Dermis microvascular lymphatic vessel endothelial cell (primary cell): Measurements from ENCODE around the gene ABCA4. TPM values are rescaled to one million over a fixed set of nuclear protein-coding genes. Genes with fewer than 3 reads are reported as not detected.

Source experiments
- DNase-seq, 2 donors: peaks; one replicate each; pipeline versions ENCODE4 v3.0.0 to v3.0.0-alpha.2; 2010; ENCODE audit warnings: low read depth in 2 of 2
- total RNA-seq: library from RNA; depleted of rRNA; stranded (reverse); fragments of >200 nt; gene quantifications from 2 replicates; pipeline ENCODE4 v1.2.1, GENCODE V29; 2014

The ABCA4 gene
- total RNA-seq, 1 donor from 2014 or later, result 27.9 TPM

DNA sequence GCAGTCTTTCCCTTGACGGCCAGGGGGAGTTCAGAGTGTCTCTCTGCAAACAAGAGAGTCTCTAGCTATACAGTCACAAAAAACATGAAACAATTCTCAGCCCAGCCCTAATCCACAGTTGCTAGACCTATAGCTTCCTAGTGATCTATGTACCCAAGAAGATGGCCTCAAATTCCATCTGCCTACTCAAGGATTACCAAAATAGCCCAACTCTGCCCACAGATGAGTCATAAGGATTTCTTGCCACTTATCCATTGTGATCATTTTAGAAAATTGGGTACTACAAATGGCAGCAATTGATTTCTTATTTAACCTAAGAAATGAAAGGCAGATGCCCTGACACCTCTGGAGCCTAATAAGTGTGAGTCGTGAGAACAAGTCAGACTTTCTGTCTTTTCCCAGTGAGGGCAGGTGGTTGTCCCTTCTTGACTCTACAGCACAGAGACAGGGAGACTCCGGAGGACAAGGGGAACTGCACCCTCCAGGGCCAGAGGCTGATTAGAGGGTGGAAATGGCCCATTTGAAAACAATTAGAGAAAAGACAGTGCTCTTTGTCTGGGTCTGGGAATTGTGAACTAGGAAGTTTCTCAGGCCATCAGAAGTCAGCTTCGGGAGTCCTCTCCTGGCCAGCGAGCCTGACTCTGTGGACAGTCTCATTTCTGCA lies 65.4 kb downstream of the ABCA4 start:
- DNase-seq, result no peak

DNA sequence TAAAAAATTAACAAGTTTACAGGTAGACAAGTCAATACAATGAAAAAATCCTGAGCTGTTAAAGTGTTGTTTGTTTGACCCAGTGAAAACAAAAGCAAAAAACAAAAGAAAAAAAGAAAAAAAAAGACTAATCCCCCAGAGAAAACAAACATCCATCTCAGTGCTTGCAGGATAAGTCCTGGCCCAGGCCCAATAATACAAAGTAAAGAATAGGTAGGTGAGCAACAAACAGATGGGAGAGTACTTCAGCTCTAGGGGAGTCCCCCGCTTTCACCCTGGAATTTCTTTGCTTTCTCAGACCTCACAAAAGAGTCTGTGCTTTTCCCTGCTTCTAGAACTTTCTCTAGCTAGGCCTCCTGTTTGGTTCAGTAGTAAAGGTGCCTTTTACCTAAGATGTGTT lies 70.3 kb downstream of the ABCA4 start:
- no peak for DNase-seq

DNA sequence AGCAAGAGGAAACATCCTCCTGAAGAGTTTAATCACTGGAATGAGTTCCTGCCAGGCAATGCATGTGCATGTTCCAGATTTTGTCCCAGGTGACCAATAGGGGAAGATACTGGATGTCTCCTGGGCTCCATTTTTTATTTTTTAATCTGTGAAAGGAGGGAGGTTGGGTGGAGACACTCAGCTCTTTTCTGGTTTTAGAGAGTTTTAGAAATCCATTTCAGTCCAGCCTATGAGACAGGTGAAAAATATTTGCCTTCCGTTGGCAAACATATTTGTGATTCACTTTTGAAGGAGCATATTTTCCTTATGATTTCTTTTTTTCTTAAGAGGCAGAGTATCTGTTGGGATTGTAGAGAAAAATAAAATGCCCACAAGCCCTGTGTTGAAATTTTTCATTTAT lies 70.7 kb downstream of the ABCA4 start:
- no peak for DNase-seq

DNA sequence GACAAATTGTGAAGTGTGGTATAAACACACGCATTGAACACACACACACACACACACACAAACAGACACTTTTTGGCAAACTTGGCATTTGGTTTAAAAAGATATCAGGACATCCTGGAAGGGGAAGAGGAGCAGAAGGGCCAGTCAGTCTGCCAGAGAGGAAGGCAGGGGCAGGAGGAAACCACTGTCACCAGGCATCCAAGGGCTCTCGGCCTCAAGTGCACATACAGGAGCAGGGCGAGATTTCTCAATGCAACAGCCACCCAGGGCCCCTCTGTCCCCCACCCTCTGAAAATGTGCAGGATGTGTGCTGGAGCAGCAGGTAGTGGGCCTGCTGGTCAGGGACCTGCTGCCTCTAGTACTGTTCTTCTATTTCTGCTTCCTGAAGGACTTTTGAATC lies 71.2 kb downstream of the ABCA4 start:
- DNase-seq, result no peak

DNA sequence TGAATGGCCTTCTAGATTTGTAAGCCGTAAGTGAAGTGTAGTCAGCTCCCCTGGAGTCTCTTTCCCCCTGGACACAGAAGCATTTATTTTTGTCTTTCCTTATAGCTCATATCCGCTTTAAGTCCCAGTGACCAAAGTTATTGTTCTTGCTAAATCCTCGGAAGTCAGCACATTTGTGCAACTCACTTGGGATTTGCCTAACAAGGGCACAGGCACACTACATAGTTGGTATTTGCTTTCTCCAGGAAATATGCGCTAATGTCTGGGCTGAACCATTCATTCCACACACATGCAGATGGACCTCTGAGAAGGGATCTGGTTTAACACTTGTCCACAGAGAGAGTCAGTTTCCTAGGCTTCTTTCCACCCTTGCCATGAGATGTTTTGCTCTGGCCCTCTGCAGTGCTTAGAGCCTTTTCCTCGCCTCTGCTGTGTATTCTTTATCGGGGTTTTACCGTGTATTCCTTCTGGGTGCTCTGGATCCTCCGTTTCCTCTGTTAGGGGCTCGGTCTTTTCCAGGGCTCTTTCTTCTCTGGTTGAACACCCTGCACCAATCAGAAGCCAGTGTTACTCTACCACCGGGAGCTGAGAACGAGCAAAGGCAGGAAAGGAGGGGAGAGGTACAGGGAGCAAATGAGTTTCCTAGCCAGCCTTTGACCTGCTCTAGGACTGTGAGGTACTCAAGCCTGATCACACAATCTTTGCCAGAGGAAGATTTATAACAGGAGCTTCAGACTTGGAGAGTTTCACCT lies 72.4 kb downstream of the ABCA4 start:
- DNase-seq, result peak; percentile 48 to 94

DNA sequence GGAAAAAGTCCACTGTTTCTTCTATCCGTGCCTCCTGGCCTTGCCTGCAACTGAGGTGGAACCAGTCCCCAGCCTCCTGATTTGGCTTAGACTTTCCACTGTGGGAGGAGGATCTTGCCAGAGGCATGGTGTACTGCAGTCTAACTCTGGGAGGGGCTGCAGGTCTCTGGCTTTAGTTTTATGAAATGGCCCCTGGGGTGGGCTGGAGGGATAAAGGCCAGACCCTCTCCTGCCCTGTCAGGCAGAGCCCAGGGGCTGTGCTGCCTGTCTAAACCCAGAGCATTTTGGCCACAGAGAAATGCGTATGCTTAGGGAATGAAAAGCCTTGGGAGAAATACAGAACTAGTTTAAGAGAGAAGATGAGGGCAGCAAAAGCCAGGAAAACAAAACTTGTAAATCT lies 73.0 kb downstream of the ABCA4 start:
- no peak for DNase-seq

DNA sequence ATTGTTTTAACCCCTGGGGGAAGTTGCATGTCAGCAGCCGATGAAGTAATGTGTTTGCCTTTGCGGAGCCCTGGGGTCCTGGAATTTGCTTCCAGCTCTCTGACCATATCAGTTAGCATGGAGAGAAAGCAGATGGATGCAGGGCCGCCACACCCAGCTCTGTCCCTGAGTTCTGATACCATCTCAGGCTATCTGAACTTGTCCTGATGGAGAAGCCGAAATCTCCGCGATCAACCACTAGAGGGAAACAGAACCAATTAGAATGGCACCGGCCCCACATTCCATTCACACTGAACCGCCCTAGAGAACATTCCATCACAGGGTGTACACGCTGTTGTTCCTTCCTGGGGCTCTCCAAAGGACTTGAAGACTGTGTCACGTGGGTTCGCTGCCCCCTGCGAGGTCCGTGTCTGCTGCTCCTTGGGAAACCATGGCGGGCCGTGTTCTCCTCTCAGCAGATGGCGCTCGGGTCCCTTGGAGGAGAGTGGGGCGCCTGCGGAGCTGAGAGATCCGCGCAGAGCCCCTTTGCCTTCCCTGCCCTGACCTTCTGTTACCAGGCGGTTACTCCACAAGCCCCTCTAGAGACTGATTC lies 75.4 kb downstream of the ABCA4 start:
- peak; percentile 86 to 97 for DNase-seq

DNA sequence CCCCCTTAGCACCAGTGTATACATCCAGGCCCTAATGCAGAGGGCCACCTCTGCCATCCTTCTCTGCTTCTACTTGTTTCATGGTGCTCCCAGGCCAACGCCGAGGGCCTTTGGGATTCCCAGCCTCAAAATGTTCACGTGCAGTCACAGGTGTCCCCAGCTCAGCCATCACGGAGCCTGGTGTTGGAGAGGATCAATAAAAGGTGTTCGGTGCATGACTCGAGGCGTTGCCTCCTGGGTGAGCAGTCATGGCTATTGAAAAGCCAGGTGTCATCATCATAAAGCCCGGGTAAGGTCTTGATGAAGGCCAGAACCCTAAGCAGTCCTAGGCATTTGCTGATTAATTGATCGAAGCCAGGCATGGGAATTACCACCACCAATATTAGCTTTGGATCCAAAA lies 76.1 kb downstream of the ABCA4 start:
- no peak for DNase-seq

DNA sequence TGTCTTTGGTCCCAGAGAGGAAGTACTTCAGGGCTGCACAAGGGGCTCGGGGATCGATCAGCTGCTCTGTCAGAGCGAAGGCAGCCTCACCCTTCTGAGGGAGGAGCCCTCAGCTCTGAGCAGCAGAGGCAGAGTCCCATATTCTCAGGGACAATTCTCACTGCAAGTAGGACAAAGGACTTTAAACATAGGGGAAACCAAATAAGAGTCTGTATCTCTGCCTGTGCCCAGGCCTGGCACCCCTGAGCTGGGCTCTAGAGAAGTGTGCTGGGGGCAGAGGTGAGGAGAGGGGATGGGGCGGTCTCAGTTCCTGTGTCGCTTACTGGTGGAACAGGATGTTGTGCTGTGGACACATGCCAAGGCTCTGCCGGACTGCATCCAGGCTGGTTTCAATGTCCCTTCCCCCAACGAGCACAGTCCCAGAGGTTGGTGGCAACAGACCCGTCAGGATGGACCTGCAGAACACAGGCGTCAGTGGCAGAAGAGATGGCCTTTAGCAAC lies 76.6 kb downstream of the ABCA4 start:
- peak; percentile 77 to 90 for DNase-seq

DNA sequence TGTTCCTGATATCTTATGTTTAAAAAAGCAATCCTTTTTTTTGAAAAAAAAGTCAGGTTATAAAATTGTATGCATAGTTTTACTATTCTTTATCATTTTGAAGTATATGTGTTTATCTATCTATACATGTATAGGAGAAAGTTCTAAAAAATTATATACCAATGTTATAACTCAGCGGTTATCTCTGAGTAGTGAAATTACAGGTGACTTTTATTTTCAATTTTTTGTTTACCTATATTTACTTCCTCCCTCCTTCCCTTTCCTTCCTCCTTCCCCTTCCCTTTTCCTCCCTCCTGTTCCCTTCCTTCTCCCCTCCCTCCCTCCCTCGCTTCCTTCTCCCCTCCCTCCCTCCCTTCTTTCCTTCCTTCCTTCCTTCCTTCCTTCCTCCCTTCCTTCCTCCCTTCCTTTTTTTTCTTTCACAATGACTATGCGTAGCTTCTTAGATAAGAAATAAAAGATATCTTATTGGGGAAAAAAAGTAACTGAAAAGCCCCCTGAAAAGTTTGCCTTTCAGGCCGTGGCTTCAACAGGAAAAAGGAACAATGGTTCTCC lies 77.1 kb downstream of the ABCA4 start:
- no peak for DNase-seq

DNA sequence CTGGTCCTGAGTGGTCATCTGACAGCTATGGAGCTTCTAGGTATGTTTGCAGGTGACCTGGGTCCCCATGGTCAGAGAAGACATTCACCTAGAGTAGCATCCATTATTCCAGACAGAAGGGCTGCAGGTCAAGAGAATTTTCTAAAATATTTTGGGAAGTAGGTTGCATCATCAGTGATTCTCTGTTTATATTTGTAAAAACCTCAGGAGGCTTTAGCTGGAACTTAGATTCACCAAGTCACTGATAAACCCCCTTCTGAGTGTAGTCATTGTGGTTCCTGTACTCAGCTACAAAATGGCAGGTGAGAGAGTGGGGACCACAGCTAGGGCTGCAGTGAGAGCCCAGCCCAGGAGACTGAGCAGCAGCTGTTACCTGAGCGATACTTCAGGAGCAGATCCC lies 78.6 kb downstream of the ABCA4 start:
- DNase-seq, result no peak

DNA sequence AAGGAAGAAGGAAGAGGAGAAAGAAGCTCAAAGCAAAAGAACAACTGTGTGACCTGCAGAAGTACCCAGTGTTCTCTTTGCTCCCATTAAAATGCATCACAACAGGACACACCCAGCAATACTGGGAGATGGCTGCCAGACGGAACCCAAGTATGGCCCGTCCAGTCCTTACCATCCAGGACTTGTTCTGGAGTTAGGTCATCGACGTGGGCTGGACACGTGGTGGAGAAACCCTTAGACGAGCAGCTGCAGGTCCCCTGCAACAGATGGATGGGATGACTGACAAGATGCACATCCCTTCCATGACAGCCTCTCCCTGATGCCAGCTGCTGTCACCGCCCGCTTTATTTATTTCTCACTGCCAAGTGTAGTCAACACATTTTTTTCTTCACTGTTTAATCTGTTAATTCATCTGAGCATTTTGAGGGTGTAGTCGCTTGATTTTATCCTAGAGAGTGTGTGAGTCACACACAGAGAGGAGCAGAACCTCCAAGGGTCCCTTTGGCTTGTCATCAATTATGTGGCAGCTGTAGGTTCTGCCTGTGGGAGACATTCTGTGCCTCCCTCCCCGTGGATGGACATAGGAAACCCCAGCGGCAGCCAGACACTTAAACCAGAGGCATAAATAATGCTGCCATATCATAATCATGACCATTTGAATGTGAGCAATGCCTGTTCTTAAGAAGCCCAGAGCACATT lies 80.9 kb downstream of the ABCA4 start:
- DNase-seq, result no peak

DNA sequence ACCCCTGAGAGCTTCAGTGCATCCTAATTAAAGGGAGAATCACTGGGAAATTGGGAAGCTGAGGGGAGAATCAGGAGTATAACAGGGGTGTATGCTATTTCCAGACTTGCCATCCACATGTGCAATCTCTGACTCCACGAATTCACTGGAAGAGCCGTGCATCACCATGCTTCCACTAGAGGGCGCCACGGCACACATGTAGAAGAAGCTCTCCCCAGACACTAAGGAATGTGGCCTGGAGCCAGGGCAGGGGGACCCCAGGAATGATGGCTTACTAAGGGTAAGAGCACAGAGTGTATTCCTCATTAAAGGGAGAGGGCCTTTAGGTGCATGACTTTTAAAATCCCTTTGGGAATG lies 81.5 kb downstream of the ABCA4 start:
- peak; percentile 58 to 84 for DNase-seq

DNA sequence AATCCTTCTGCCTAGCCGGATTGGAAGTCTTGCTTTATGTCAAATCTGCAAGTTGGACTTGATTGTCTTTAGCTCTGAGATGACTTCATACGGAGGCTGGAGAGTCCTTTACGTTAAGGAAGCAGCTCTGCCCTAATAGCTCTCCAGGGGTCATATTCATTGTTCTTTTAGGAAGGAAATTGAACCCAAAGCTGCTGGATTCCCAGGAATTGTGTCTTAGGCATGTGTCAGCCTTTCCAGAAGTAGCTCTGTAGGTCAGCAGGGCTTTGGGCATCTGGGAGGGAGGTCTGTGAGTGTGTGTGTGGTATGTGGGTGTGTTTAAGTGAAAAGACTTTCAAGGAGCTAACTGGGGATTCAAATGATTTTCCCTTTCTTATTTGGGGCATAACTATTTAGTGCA lies 82.4 kb downstream of the ABCA4 start:
- peak in 1 of 2 donors; percentile 98 for DNase-seq

DNA sequence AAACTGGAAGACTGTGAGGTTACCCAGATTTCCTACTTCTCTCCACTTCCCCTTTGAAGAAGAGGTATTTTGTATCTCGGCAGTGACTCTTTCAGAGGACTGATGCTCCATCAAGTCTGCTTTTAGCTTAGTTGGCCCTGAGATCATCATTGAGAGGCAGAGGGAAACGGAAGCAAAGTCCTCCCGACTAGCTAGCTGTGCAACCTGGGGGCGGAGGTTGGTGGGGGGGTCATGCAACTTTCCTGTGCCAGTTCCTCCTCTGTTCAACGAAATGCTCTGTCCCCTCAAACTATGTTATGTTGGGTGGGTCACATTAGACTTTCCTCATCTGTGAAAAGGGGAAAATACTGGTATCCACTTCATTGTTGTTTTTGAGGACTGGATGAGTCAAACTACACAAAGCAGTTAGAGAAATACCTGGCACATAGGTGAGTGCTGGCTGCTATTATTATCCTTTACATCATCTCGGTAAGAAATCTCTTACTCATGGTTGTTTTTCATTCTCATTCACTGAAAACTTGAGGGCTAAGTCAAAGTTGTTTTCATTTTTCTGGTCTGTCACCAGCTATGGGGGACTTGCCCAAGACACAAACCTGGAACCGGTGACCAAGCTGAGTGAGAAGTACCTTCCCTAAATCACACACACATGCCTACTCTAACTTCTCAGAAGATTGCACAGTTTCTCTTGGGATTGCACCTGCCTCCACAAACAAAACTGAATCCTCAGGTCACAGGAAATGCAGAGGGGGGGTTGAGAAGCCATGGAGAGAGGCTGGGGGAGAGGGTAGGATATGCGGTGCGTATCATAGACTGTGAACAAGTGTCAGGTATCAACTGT lies 83.3 kb downstream of the ABCA4 start:
- DNase-seq, result no peak

DNA sequence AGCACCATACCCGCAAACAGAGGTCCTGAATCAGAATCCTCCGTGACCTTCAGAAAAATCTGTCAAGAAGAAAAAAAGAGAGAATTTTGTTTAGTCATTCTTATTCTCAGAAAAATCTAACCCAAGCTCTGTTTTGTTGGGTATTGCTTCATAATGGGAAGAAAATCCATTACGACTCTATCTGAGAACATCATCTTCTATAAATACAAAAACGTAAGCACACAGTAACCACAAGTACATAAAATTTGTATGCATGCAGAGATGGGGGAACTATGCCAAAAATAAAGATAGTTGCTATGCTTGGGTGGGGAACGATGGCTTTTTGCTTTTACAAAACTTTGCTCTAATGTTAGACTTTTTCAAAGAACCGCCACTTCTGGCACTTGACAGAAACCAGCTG lies 84.2 kb downstream of the ABCA4 start:
- DNase-seq, result no peak

DNA sequence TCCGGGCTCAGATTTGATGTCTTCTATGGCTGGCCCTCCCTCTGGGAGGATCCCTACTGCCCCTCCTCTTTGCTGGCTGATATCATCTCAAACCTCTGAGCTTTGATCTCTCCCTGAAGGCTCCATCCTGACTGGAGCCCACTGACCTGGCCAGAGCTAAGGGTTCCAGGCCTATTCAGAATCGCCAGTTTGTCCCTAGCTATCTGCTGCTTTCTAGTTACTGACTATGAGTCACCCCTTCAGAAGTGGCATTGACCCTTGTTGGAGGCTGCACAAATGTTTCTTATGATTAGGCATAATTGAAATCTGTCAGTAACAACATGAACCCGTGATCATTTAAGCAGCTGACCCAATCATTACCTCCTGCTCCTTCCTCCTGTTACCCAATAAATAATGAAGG lies 87.1 kb downstream of the ABCA4 start:
- peak in 1 of 2 donors; percentile 54 for DNase-seq

DNA sequence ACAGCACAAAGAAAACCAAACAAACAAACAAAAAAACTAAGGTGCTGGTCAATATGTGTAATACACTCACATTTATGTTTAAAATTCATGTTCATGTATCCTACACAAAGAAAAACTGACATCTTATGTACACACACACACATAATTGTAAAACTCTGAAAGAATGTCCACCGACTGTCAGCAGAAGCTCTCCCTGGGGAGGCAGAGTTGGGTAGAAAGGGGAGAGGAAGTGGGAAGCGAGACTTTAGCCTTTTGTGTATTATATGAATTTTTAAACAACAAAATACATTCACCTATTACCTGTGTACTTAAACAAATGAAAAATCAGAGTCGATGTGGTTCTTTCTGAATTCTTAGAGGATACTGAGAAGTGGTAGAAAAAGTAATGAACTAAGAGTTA lies 88.3 kb downstream of the ABCA4 start:
- no peak for DNase-seq

DNA sequence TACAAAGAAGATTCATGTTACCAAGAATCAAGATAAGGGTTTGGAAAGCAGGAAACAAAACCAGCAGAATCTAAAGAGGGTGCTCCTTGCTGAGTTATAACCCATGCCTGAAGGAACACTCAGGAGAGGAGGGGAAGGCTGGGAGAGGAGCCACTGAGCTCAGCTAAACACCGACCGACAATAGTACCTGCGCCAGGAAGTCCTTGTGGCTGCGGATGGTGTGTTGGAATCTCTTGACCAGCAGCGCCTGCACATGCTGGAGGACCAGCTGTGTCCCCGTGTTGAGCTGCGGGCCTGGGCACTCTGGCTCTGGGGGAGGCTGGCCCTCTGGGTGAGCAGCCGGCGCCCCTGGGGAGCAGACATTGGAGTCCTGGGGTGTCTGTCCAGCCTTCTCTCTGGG lies 89.4 kb downstream of the ABCA4 start:
- DNase-seq, result no peak

DNA sequence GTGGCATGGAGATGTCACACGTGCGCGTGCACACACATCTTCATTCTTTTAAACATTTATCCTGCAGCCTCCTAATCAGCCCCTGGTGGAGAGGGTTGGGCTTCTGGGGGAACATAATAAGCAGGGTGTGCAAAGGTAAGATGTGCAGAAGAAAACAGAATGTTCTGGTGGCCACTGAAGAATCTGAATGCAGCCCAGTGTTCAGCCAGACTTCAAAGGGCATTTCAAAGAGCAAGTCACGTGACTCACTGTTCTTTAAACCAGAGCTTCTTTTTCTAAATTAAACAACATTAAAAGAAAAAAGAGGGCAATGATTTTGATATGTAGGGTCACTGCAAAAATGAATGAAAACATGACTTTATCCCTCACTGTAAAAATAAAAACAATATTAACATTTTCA lies 89.8 kb downstream of the ABCA4 start:
- DNase-seq, result no peak
